ENCODE measurements around the gene ZNF766. TPM values are rescaled to one million over a fixed set of nuclear protein-coding genes. Genes with fewer than 3 reads are reported as not detected.
"Not testable (repeated sequence)": the region's sequence is repeated elsewhere in the genome, so short reads cannot be mapped to it uniquely, and the experiment has no call there.

Gene ZNF766
- polyA plus RNA-seq, 6 donors from 2014 or later: 27.8 to 62.4 (median 56.8) TPM

DNA sequence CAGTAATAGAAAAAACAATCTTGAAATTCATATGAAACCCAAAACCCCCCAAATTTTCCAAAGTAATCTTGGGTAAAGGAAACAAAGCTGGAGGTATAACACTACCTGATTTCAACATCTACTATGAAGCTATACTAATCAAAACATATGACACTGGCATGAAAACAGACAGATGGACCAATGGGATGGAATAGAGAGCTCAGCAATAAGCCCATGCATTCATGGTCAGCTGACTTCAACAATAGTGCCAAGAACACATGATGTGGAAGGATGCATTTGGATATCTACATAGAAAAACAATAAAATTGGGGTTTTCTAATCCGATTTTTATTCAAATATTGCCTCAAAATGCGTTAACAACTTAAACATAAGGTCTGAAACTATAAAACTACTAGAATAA, 32.2 kb upstream of the ZNF766 start:
- ATAC-seq (ENCODE audit: low read depth in 2 of 2): no peak
- Mint-ChIP-seq H3K4me3 (no peak overlapping the region), H3K27ac (no peak overlapping the region), H3K36me3 (no peaks in the 10 kb centered on the region), H3K9me3 (no peaks in the 10 kb centered on the region), H3K4me1 (peaks cover 0 to 10% (median 3%) of the 10 kb centered on the region in 3 donors), H3K27me3 (peaks cover 0 to 16% (median 0%) of the 10 kb centered on the region in 3 donors)
- DNase-seq: no peak

GRCh38 chr19:52237771-52238400, 31.5 kb upstream of the ZNF766 start:
- Mint-ChIP-seq H3K4me3 (no peak overlapping the region), H3K9me3 (no peaks in the 10 kb centered on the region), H3K36me3 (no peaks in the 10 kb centered on the region), H3K27ac (no peak overlapping the region), H3K4me1 (peaks cover 0 to 10% (median 3%) of the 10 kb centered on the region in 3 donors), H3K27me3 (peaks cover 0 to 16% (median 0%) of the 10 kb centered on the region in 3 donors)
- peak; percentile 35 to 67 for ATAC-seq (ENCODE audit: low read depth in 2 of 2)
- peak; percentile 48 for DNase-seq

GRCh38 chr19:52244021-52244420, 25.4 kb upstream of the ZNF766 start:
- ATAC-seq (ENCODE audit: low read depth in 2 of 2): no peak
- no peaks in the 10 kb centered on the region for H3K9me3 Mint-ChIP-seq
- DNase-seq: no peak
- peaks cover 0 to 32% (median 4%) of the 10 kb centered on the region in 3 donors for H3K27me3 Mint-ChIP-seq
- no peak overlapping the region for H3K27ac Mint-ChIP-seq
- H3K4me3 Mint-ChIP-seq: no peak overlapping the region
- peaks cover 0 to 6% (median 0%) of the 10 kb centered on the region in 3 donors for H3K4me1 Mint-ChIP-seq
- no peaks in the 10 kb centered on the region for H3K36me3 Mint-ChIP-seq

DNA sequence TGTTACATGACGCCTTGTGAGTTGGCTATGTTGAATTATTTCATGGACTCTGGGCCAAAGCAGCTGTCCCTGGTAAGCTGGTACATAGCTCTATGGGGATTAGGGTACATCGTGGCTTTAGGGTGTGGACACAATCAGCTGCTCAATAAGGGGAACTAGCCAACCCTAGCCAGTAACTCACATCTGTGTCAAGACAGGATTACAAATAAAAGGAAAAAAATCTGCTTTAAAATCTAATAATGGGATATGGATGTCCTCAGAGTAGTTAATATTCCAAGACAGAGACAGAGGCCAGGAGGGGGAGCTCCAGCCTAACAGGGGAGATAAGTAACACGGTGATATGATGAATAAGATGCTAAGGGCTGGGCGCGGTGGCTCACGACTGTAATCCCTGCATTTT, 21.1 kb upstream of the ZNF766 start:
- DNase-seq (peak; percentile 35), ATAC-seq (ENCODE audit: low read depth in 2 of 2) (peak; percentile 58 to 75)
- no peak overlapping the region for H3K27ac Mint-ChIP-seq

DNA sequence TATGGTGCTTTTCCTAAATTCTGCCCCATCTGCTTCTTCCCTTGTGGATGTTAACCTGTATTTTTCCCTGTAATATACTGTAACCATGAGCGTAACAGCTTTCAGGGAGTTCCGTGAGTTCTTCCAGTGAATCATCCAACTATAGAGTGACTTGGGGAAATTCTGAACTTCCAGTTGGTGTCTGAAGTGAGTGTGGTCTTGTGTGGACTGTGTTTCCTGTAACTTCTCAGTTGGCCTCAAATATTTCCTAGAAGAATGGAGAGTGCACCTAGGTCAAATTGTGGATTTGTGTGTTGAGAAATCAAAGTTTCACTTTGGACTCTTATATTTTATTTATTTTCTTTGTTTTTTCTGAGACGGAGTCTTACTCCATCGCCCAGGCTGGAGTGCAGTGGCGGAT, 11.0 kb upstream of the ZNF766 start:
- no peak overlapping the region for H3K27ac Mint-ChIP-seq
- H3K36me3 Mint-ChIP-seq: no peaks in the 10 kb centered on the region
- H3K4me3 Mint-ChIP-seq: no peak overlapping the region
- DNase-seq (no peak), ATAC-seq (ENCODE audit: low read depth in 2 of 2) (no peak)
- peaks cover 0 to 19% (median 5%) of the 10 kb centered on the region in 7 donors for H3K9me3 Mint-ChIP-seq
- no peaks in the 10 kb centered on the region for H3K4me1 Mint-ChIP-seq
- peaks cover 4 to 24% (median 8%) of the 10 kb centered on the region in 3 donors for H3K27me3 Mint-ChIP-seq

More for the DNA sequence above, 21.1 kb upstream of the ZNF766 start:
- Mint-ChIP-seq H3K4me3 (no peak overlapping the region), H3K9me3 (peaks cover 0 to 6% (median 2%) of the 10 kb centered on the region in 7 donors), H3K36me3 (peaks cover 0 to 6% of the 10 kb centered on the region in 2 donors), H3K4me1 (peaks cover 0 to 6% (median 0%) of the 10 kb centered on the region in 3 donors), H3K27me3 (peaks cover 0 to 20% (median 4%) of the 10 kb centered on the region in 3 donors)

GRCh38 chr19:52265556-52265955, 3.8 kb upstream of the ZNF766 start:
- not testable (repeated sequence) for H3K27ac Mint-ChIP-seq; DNase-seq; H3K36me3 Mint-ChIP-seq; H3K4me3 Mint-ChIP-seq; ATAC-seq (ENCODE audit: low read depth in 2 of 2); H3K9me3 Mint-ChIP-seq
- Mint-ChIP-seq H3K27me3 (peaks cover 0 to 16% (median 8%) of the 10 kb centered on the region in 3 donors), H3K4me1 (peaks cover 7 to 12% (median 7%) of the 10 kb centered on the region in 3 donors)

- Mint-ChIP-seq H3K4me1 (peaks cover 39 to 54% (median 51%) of the 10 kb centered on the region in 3 donors), H3K4me3 (peak overlapping the region; percentile 90 to 99 (median 97)), H3K27ac (peak overlapping the region; percentile 93 to 99 (median 97)), H3K36me3 (peaks cover 17 to 40% of the 10 kb centered on the region in 2 donors), H3K27me3 (no peaks in the 10 kb centered on the region), H3K9me3 (peaks cover 0 to 14% (median 0%) of the 10 kb centered on the region in 7 donors)
- ATAC-seq (ENCODE audit: low read depth in 2 of 2) (no peak), DNase-seq (peak; percentile 10)
Measured at GRCh38 chr19:52270266-52270885, 989 bp downstream of the ZNF766 start.

GRCh38 chr19:52273301-52273700, 3.9 kb downstream of the ZNF766 start:
- DNase-seq (no peak), ATAC-seq (ENCODE audit: low read depth in 2 of 2) (no peak)
- peak overlapping the region in 5 of 8 donors; percentile 20 to 67 (median 46) for H3K4me3 Mint-ChIP-seq
- peak overlapping the region in 2 of 6 donors; percentile 26 to 81 for H3K27ac Mint-ChIP-seq
- peaks cover 31 to 49% of the 10 kb centered on the region in 2 donors for H3K36me3 Mint-ChIP-seq
- peaks cover 0 to 23% (median 2%) of the 10 kb centered on the region in 7 donors for H3K9me3 Mint-ChIP-seq
- no peaks in the 10 kb centered on the region for H3K27me3 Mint-ChIP-seq
- H3K4me1 Mint-ChIP-seq: peaks cover 43 to 81% (median 72%) of the 10 kb centered on the region in 3 donors

GRCh38 chr19:52274191-52274590, 4.8 kb downstream of the ZNF766 start:
- Mint-ChIP-seq H3K4me3 (peak overlapping the region in 4 of 8 donors; percentile 12 to 59 (median 40)), H3K4me1 (peaks cover 49 to 84% (median 81%) of the 10 kb centered on the region in 3 donors), H3K36me3 (peaks cover 38 to 58% of the 10 kb centered on the region in 2 donors), H3K9me3 (peaks cover 0 to 27% (median 7%) of the 10 kb centered on the region in 7 donors), H3K27me3 (no peaks in the 10 kb centered on the region), H3K27ac (no peak overlapping the region)
- no peak for DNase-seq
- ATAC-seq (ENCODE audit: low read depth in 2 of 2): no peak

DNA sequence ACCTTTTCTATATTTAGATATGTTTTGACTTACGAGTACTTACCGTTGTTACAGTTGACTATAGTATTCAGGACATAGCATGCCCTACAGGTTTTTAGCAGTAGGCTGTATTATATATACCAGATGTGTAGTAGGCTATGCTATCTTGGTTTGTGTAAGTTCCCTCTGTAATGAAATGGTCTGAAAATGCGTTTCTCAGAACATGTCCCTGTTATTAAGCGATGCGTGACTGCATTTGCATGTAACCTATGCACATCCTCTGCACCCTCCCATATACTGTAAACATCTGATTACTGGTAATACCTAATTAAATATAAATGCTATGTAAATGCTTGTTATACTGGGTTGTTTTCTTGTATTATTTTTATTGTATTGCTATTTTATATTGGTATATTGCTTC, 6.6 kb downstream of the ZNF766 start:
- no peak for DNase-seq
- Mint-ChIP-seq H3K36me3 (peaks cover 41 to 52% of the 10 kb centered on the region in 2 donors), H3K9me3 (peaks cover 0 to 29% (median 8%) of the 10 kb centered on the region in 7 donors), H3K4me3 (no peak overlapping the region), H3K27me3 (no peaks in the 10 kb centered on the region), H3K27ac (no peak overlapping the region), H3K4me1 (peaks cover 43 to 73% (median 73%) of the 10 kb centered on the region in 3 donors)
- peak; percentile 20 to 34 for ATAC-seq (ENCODE audit: low read depth in 2 of 2)

- Mint-ChIP-seq H3K27me3 (no peaks in the 10 kb centered on the region), H3K36me3 (peaks cover 37 to 44% of the 10 kb centered on the region in 2 donors), H3K4me1 (peaks cover 34 to 62% (median 61%) of the 10 kb centered on the region in 3 donors), H3K9me3 (peaks cover 0 to 35% (median 8%) of the 10 kb centered on the region in 7 donors), H3K27ac (no peak overlapping the region), H3K4me3 (peak overlapping the region in 2 of 8 donors; percentile 47 to 60)
- DNase-seq (no peak), ATAC-seq (ENCODE audit: low read depth in 2 of 2) (no peak)
Measured at GRCh38 chr19:52277471-52277870, 8.1 kb downstream of the ZNF766 start.

DNA sequence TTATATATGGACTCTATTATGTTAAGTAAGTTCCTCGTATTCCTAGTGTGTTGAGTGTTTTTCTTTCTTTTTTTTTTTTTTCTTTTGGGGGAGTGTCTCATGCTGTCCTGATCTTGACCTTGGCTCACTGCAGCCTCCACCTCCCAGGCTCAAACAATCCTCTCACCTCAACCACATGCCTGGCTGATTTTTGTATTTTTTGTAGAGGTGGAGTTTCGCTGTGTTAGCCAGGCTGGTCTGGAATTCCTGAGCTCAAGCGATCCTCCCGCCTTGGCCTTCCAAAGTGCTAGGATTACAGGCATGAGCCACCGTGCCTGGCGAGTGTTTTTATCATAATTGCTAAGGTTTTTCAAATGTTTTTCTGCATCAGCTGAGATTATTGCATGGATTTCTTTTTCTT, 16.9 kb downstream of the ZNF766 start:
- Mint-ChIP-seq H3K4me1 (peaks cover 0 to 12% (median 5%) of the 10 kb centered on the region in 3 donors), H3K36me3 (peaks cover 32 to 46% of the 10 kb centered on the region in 2 donors), H3K9me3 (peaks cover 0 to 32% (median 7%) of the 10 kb centered on the region in 7 donors), H3K4me3 (no peak overlapping the region), H3K27me3 (no peaks in the 10 kb centered on the region), H3K27ac (no peak overlapping the region)
- no peak for ATAC-seq (ENCODE audit: low read depth in 2 of 2)
- DNase-seq: no peak

DNA sequence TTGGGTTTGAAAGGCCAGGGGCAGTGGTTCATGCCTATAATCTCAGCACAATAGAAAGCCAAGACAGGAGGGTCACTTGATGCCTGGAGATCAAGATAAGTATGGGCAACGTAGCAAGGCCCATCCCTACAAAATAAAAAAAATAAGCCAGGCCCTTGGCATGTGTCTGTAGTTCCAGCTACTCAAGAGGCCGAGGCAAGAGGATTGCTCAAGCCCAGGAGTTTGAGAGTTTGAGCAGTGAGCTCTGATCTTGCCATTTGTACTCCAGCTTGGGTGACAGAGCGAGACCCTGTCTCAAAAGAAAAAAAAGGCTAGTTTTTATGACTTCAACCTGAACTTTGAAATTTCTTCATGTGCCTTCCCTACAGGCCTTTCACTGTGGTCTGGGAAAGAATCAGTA, 22.4 kb downstream of the ZNF766 start:
- no peak for DNase-seq
- ATAC-seq (ENCODE audit: low read depth in 2 of 2): no peak
- Mint-ChIP-seq H3K4me1 (peaks cover 5 to 12% (median 10%) of the 10 kb centered on the region in 3 donors), H3K9me3 (peaks cover 0 to 36% (median 7%) of the 10 kb centered on the region in 7 donors), H3K27me3 (no peaks in the 10 kb centered on the region), H3K27ac (no peak overlapping the region), H3K36me3 (peaks cover 27 to 30% of the 10 kb centered on the region in 2 donors), H3K4me3 (peak overlapping the region in 1 of 8 donors; percentile 66)

Data from naive B cell (primary cell).